NCI-H2107 (cell line): ENCODE results near the gene ADGRD2.
"Not testable (repeated sequence)": the region's sequence is repeated elsewhere in the genome, so short reads cannot be mapped to it uniquely, and the experiment has no call there.

Experiments
- DNase-seq: peaks from one replicate; lab custom pipeline; 2025; lab: John Stamatoyannopoulos, UW

The ADGRD2 gene

GRCh38 chr9:124450241-124450924, at the start of gene ADGRD2:
Gene ADGRD2 (plus strand): TSS chr9:124450451. CDS start chr9:124451667, 1,216 bp downstream.
- no peak for DNase-seq

- DNase-seq, result no peak
Measured at GRCh38 chr9:124403246-124403645, 47.0 kb upstream of the ADGRD2 start.

GRCh38 chr9:124409410-124409809, 40.8 kb upstream of the ADGRD2 start:
- no peak for DNase-seq

- no peak for DNase-seq
Measured at GRCh38 chr9:124410321-124410913, 39.8 kb upstream of the ADGRD2 start.

DNA sequence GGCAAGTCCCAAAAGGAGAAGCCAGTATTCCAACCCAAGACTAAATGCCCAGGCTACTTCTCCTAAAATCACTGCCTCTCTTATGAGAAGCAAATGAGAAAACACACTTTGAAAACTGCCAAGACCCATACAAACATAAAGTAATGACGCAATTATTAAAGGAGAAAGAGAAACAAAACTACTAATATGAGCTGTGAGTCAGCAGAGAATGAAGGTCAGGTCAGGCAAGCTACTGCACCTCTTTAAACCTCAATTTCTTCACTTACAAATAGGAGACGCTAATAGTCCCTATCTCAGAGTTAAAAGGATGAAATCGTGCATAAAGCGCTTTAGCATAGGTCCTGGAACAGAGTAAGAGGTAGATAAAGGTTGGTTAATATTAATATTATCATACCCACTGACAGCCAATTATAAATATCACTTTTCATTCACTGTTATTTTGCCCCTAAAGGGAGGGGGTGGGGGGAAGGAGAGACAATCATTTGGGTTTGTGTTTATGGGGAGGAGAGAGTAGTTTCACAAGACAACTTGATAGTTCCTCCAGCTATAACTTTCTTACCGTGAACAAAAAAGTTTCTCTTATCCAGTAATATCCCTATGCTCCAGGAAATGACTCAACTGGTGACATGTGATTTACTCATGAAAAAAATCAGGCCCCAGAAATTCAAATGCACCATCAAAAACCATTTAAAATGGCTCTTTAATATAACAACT, 38.6 kb upstream of the ADGRD2 start:
- no peak for DNase-seq

DNA sequence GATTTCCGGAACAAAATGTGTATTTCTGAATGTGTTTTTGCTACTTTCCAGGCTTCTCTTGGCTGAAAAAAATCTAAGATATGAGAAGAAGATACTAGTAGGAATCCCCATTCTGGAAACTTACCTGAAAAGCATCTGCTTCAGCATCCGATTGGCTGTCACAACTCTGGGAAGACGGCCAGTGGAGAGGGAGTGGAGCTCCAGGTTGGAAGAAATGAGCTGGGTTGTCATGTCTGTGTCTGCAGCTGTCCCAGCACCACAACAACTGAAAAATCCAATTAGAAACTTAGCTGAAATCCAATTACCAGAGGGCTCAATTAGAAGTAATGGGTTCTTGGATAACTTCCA, 38.0 kb upstream of the ADGRD2 start:
- no peak for DNase-seq

DNA sequence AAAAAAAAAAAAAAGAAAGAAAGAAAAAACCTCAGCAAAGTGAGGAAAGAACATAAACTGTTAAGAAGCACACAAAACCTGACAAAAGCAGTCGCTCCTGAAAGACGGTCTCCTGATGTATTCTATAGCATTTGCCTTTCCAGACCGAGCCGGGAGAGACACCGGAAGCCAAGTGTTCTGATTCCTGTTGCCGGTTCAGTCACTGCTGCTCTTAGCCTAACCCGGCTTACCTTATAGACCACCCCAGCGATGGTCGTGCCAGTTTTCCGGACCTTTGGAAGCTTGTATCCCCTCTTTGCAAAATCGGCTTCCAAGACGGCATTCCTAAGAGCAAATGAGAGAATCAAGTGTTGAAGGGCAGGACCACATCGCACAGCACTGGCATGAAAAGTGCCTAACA, 35.6 kb upstream of the ADGRD2 start:
- no peak for DNase-seq

DNA sequence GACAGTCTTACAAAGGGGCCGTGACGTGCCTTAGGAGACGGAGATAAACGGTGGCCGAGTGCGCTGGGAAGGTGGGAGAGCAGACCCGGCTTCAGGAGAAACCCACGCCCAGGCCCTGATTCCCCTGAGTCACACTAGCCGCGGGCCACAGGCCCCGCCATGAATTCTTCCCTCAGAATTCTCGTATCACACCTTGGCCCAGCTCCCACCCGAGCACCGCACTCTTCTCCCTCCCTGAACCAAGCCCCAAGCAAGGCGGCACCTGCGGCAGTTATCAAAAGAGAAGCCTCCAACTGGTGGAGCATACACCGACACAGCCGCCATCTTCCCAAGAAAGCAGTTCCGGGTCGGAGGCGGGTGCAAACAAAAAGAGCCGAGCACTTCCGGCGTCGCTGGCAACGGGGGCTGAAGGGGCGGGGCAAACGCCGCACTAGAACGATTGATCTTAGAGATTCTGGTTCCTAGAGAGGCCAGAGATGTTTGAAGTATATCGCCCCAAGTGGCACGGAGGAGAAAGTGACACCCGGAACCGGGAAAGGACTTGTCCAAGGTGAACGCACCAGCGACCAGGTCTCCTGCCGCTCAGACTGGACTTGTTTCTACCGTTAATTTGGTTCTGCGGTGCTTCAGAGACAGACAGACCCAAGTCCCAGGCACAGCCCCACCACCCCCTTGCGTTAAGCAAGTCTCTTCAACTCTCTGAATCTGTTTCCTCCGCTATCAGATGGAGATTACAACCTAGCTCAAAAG, 35.0 kb upstream of the ADGRD2 start, which contains the start of gene PSMB7:
Gene PSMB7, minus strand, starts transcription at position 341 of the 750 bp plus-strand sequence. Its CDS starts 17 bp downstream, at position 324.
- peak; percentile 94 for DNase-seq

- no peak for DNase-seq
Measured at GRCh38 chr9:124415852-124416484, 34.3 kb upstream of the ADGRD2 start.

GRCh38 chr9:124419832-124420489, 30.3 kb upstream of the ADGRD2 start:
- DNase-seq, result no peak

- peak; percentile 73 for DNase-seq
Measured at GRCh38 chr9:124420991-124421543, 29.2 kb upstream of the ADGRD2 start.

GRCh38 chr9:124423155-124423554, 27.1 kb upstream of the ADGRD2 start:
- DNase-seq, result no peak

DNA sequence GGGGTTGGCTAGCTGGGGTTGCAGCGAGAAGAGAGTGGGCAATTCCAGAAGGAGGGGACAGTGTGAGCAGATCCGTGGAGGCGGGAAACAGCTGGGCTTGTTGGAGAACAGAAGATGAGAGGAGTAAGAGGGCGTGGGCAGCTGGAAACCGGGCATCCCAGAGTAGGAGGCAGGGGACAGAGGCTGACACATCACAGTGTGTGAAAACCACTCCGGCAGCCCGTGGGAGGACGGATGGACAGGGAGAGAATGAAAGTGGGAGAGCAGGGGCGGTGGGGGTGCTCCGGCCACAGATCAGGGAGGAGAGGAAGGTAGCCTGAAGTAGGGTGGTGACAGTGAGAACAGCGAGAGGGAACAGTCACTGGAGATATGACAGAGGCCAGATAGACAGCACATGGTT, 26.7 kb upstream of the ADGRD2 start:
- no peak for DNase-seq

DNA sequence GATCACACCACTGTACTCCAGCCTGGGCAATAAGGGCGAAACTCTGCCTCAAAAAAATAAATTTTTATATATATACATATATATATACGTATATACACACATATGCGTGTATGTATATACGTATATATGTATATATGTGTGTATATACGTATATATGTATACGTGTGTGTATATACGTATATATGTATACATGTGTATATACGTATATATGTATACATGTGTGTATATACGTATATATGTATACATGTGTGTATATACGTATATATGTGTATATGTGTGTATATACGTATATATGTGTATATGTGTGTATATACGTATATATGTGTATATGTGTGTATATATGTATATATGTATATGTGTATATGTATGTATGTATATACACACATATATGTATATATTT, 24.5 kb upstream of the ADGRD2 start:
- not testable (repeated sequence) for DNase-seq

- no peak for DNase-seq
Measured at GRCh38 chr9:124426361-124426760, 23.9 kb upstream of the ADGRD2 start.

GRCh38 chr9:124427281-124427680, 23.0 kb upstream of the ADGRD2 start:
- DNase-seq, result no peak

DNA sequence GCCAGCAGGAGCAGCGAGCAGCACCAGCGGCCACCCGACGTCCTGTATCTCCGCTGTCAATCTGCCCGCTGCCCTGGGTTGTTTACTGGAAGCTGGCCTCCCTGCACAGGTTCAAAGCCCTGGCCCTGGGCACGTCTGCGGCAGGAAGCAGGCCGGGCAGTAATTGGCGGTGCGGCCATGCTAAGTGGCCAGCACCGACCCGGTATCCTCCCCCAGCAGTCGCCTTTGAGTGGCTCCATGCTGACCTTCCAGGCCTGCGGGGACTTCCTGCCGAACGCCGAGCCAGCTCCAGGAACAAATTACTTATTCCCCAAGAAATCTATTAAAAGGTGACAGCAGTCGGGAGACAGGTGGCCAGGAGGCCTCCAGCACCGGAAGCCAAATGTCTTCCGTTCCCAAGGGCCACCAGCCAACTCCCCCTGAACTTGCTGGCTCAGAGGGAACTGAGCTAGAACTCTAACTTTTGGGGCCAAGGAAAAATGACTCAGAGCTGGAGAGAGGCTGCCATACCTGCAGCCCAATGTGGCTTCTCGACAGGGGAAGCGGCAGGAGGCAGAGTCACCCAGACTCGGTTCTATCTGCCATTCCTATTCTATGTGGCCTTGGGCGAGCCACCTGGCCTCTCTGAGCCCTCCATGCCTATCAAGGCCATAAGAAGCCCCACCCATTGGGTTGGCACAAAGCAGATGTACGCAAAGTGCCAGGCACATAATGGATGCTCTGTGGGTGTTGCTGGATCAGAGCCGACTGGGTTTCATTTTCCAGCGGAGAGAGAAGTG, 21.3 kb upstream of the ADGRD2 start:
- DNase-seq, result peak; percentile 9

- DNase-seq, result no peak
Measured at GRCh38 chr9:124429530-124429867, 20.8 kb upstream of the ADGRD2 start.

DNA sequence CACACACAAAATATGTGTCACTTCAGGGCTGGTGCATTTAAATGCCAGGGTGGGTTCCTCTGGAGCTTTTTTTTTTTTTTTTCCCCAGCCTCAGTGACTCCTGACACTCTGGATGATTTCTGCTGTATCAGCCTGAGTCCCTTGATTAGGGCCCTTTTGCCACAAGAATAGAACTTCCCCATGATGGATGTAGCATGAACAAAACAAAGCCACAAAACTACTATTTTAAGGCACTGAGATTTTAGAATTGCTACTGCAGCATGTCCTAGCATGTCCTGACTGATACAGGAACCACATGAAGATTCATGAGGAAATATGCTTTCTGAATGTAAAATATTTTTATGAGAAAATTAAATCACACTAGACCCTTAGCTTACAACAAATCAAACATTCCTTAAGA, 13.9 kb upstream of the ADGRD2 start:
- DNase-seq, result no peak

DNA sequence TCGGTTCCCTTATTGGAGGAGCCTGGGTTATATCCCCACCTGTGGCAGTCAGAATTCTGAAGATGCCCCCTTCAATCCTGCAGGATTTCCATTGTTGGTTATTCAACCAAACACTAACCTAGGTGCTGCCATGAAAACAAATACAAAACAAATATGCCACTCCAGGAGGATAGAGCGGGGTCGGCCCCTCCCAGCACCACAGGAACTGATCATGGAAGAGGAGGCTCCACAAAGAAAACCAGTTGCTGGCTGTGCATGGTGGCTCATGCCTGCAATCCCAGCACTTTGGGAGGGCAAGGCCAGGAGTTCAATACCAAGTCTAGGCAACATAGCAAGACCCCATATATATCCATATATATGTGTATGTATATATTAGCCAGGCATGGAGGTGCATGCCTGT, 13.2 kb upstream of the ADGRD2 start:
- no peak for DNase-seq

DNA sequence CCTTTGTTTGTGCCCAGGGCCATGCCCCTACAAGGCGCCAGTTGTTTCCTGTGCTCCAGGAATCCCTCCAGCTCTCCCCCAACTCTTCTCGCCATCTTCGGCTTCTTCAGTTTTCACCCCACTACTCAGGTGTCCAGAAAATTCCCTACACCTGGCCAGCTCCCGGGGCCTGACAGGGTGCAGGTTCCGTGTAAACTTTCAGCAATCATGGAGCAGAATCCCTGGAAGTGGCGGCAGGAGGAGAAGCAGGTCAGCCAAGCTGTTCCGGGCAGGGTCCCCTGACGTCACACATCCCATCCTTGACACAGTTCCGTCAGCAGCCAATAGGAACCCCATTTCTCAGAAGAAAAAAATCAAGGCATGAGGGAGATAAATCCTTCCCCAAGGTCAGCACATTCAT, 12.2 kb upstream of the ADGRD2 start:
- DNase-seq, result no peak
